Measurements from ENCODE around the gene PLD3.

PLD3 gene

DNA sequence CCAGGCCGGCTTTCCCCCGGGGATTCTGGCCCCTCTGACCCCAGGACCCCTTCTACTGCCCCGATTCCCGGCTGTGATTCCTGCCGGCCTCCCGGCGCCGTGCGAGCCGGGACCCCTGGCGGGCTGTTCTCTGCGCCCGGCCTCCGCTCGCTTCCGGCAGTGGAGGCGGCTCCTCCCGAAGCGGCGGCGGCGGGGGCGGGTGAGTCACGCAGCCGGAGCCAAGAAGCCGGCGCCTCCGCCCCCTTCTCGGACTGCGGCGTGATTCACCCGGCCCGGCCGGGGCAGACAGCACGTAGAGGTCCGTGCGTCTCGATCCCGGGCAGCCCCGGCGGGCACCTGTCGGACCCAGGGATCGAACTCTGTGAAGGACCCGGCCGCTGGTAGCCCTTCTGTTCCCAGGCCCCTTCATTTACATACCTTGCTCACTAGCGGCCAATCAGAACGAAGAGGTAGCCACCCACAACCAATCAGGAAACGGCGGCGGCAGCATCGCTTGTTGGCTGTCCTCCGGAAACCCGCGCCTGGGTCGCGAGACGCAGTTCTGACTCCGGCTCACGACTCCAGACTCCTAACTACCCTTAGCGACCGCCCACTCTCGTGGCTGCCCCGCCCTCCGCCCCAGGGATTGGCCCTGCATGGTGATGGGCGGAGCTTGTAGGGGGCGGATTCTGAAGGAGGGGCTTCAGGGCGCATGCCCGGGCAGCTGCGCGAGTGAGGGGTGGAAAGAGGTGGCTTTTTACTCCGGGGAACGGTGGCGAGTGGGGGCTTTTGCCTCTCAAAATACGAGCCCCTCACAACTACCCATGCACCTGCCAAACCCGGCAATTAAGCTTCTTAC, 77.2 kb downstream of the PLD3 start, which contains the start of gene SERTAD1:
SERTAD1 (minus strand) TSS at position 543 of the 838 bp plus-strand sequence. CDS start 2,446 bp downstream, outside the sequence.
- H3K27ac ChIP-seq: peak within 1 kb of the TSS; percentile 83 to 98 (median 92)
- peaks cover 0 to 43% (median 14%) of the 10 kb centered on the region in 11 experiments; a peak in 13 of 22 replicates for H4K20me1 ChIP-seq
- peak within 1 kb of the TSS; percentile 82 to 97 (median 92) for H3K9ac ChIP-seq
- peaks cover 34 to 56% (median 46%) of the 10 kb centered on the region in 10 experiments for H3K4me1 ChIP-seq
- no peak for TF ChIP-seq Cebpa-rat (IDR thresholded peaks at IDR 0.05)
- no peaks in the 10 kb centered on the region for H3K27me3 ChIP-seq
- no peaks in the 10 kb centered on the region for H3K9me3 ChIP-seq (replicated peaks in 1 of 11)
- peaks cover 11 to 21% (median 18%) of the 10 kb centered on the region in 11 experiments for H3K36me3 ChIP-seq
- peak within 1 kb of the TSS; percentile 82 to 99 (median 96) for H3K4me2 ChIP-seq
- peak within 1 kb of the TSS; percentile 69 to 95 (median 84) for H3K4me3 ChIP-seq
